HG03135 (cell line): ENCODE measurements around the gene LCE3C.
"Not testable (repeated sequence)": the region's sequence is repeated elsewhere in the genome, so short reads cannot be mapped to it uniquely, and the experiment has no call there.

ENCODE experiments used
- ATAC-seq: cut with Tn5 transposase; IDR thresholded peaks from one replicate; pipeline ENCODE4 v1.9.1; 2021; ENCODE audit warnings: mild to moderate bottlenecking, moderate library complexity; ENCODE audit not compliant: unreplicated experiment

The LCE3C gene, protein sequence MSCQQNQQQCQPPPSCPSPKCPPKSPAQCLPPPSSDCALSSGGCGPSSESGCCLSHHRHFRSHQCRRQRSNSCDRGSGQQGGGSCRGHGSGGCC

DNA sequence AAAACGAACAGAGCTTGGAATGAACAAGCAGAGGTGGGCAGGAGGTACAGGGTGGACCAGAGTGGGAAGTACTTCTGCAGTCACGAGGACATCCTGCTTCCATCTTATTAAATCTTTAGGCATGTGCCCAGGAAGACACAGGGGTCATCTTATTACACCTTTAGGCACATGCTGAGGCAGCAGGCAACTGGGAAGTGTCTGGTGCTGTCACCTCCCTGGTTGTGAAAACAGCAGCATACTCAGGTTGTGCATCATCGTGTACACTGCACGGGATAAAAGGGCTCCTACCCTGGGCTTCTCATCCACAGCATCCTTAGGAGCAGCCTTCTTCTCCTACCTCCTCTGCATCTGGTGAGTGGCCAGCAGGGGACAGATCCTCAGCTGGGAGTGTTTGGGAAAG, at the start of gene LCE3C:
TSS of gene LCE3C (plus strand) at position 301 of the 400 bp plus-strand sequence. CDS start 498 bp downstream, outside the sequence.
- ATAC-seq, result no peak

DNA sequence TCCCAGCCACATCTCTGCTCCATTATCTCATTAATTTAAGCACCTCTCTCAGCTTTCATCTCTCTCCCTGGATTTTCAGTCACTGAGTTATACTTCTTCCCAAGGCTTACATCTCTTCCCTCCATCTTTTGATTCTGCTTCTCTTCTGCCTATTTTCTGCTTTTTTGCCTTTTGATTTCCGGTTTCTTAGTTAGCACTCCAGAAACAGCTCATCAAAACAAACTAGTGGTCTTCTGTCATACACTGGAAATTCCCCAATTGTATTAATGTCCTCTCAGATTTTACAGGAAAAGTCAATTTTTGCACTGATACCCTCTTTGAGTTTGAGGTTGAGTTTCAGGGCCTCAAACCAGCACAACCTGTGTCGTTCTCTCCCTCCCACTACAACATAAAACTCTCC, 34.9 kb upstream of the LCE3C start:
- no peak for ATAC-seq

DNA sequence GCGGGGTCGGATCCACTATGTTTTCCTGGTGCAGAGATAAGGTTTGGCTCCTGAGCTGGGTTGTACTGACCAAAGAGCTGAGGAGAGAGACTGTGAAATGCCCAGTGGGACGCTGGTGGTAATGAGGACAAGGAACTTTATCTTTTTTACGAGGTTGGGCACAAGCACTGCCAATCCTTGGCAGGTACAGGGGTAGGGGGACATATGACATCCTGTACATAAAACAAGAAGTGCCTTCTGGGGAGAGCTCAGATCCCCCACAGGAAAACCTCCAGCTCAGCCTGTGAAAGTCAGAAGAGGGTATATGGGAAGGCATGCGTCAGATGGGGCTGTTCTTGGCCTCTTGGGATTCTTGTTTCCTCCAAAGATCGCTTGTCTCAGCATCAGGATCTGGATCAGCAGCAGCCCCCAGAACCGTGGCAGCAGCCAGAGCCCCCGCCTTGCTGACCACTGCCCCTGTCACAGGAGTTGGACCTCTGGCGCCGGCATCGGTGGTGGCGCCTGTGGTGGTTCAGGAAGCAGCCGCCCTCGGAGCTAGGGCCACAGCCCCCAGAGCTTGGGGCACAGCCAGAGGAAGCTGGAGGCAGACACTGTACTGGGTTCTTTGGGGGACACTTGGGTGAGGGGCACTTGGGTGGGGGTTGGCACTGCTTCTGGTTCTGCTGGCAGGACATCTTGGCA, 34.4 kb upstream of the LCE3C start:
- ATAC-seq, result no peak

- no peak for ATAC-seq
These were observed 33.4 kb upstream of the LCE3C start, which contains the start of gene LCE3E for GRCh38 chr1:152566681-152567080. Gene LCE3E (minus strand): TSS chr1:152566780. CDS start chr1:152566208, 572 bp downstream.

DNA sequence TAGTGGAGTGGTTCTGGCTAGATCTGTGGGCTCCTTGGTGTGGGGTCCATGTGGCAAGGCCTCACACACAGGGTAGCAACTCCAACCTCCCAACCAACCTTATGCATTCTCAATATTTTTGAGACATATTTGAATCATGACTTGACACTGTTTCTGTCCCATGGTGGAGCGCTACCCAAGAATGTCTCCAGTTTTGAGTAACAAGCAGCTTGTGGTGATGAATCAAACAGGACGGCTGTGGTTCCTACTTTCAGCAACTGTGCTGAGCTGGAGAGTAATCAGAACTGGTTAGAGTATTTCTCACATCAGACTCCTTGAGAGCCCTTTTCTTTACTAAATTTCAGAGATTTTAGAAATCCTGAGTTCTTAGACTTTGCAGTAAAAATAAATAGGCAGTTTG, 22.9 kb upstream of the LCE3C start:
- no peak for ATAC-seq

GRCh38 chr1:152579526-152579925, 20.5 kb upstream of the LCE3C start:
- ATAC-seq, result not testable (repeated sequence)

DNA sequence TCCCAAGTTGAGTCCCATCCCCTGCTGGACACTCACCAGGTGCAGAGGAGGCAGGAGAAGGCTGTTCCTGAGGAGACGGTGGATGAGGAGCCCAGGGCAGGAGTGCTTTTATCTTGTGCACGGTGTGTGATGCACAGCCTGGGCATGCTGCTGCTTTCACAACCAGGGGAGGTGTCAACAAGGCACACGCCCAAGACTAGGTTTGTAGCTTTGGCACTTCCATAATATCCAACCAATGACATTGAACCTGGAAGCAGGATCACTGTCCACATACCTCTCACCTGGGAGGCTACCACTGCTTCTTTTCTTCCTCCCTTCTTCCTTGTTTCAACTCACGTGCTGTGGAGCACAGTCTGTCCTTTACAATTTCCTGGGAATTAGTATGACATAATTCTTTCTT, 19.6 kb upstream of the LCE3C start, which contains the start of gene LCE3D:
TSS of gene LCE3D (minus strand) at position 84 of the 400 bp plus-strand sequence. CDS start 580 bp downstream, outside the sequence.
- no peak for ATAC-seq

DNA sequence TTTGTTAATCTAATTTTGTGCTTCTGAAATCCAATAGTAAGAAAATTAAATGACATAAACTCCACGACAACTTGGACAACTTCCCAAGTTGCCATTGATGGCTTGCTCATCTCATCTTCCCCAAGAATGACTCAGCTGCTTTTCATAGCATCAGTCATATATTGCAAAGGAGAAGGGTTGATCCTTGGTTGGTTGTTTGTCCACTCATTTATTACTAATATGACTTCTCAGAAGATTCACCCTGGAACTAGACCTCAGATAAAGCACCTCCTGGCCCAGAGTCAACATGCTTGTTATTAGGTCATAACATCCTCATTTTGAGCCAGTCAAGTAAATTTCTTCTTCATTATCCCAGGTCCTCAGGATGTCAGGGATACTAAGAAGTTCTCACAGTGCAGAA, 17.4 kb upstream of the LCE3C start:
- no peak for ATAC-seq

- ATAC-seq, result no peak
These were observed 14.4 kb upstream of the LCE3C start for GRCh38 chr1:152585586-152585985.

- no peak for ATAC-seq
These were observed 3.0 kb upstream of the LCE3C start for GRCh38 chr1:152596986-152597385.

GRCh38 chr1:152613511-152613910, 13.5 kb downstream of the LCE3C start, which contains the start of gene LCE3B:
Gene LCE3B (plus strand): TSS chr1:152613811. CDS start chr1:152613811, 0 bp downstream.
- ATAC-seq, result no peak

DNA sequence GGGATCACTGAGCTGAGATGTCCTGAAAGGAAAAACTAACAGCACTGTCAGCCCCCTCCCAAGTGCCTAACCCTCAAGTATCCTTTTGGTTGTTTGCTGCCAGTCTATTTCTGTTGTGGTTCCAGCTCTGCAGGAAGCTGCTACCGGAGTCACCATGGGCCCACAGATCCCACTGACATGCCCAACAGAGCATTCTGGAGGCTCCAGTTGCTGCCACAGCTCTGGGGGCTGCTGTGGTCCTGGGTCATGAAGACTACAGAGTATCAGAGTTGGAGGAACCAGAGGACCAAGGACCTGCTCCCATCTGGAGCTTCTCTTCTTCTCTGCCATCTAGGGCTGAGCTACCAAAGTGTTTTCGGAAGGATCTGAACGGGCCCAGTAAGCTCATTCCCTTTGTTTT, 22.0 kb downstream of the LCE3C start:
- no peak for ATAC-seq

GRCh38 chr1:152622803-152623202, 22.8 kb downstream of the LCE3C start, which contains the start of gene LCE3A:
Gene LCE3A (minus strand): TSS chr1:152623103. CDS start chr1:152623103, 0 bp downstream.
- no peak for ATAC-seq

- no peak for ATAC-seq
These were observed 23.3 kb downstream of the LCE3C start for GRCh38 chr1:152623203-152623844.

DNA sequence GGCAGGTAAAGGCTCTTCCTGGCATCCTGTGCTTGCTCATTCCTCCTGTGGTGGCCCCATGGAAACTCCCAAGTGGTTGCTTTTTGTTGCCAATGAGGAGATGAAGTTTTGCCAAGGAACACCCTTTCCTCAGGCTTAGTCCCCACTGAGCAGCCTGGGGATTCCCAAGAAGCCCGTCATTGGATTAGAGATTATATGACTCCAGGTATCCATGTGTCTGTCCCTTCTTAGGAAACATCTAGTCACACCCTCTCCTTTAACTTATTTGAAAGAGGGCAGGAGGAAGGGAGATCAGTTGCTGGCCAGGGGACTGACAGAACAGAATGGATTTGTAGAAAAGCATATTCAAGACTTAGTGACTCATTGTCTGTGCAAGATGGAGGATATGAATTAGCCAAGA, 26.7 kb downstream of the LCE3C start:
- no peak for ATAC-seq

- ATAC-seq, result no peak
These were observed 30.6 kb downstream of the LCE3C start for GRCh38 chr1:152630596-152630995.

- no peak for ATAC-seq
These were observed 40.3 kb downstream of the LCE3C start for GRCh38 chr1:152640351-152640750.

- ATAC-seq, result no peak
These were observed 43.9 kb downstream of the LCE3C start for GRCh38 chr1:152643945-152644344.

DNA sequence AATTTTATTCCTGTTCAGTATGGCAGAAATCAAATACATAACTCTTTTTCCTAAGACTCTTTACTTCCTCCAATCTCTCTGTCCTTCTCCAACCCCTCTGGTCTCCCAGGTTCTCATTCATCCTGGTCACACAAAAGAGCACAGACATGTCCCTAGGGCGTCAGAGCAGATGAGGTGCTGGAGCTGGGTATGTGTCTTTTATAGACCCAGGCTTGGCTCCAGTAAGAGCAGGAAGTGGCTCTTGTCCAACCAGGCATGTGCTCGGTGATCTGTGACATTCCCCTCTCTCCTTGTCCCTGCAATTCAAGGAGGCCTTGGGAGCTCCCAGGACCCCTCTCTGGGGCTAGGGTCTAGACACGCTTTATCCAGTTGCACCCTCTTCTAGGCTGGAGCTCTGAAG, 45.1 kb downstream of the LCE3C start:
- ATAC-seq, result no peak

DNA sequence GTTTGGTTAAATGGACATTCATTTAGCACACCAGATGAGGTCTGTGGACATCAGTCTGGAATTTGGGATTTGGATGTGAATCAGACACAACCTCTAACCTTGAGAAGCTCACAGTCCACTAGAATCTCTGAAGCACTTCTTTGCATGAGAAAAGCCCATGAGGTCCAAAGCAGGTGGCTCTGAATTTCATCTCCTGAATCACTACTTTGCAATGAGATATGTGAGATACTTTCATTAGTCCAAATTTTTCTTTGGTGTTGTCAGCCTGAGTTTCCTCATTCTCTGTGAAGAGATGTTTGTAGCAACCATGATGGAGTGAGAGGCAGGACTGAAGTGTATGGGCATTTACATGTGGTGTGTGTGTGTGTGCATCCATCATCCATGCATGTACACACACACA, 46.6 kb downstream of the LCE3C start:
- no peak for ATAC-seq
